GM21526 (cell line): ENCODE results near the gene WASHC4.
A peak's percentile ranks its signal among the peaks of the same experiment; 100 is the strongest.
"Not testable (repeated sequence)": the region's sequence is repeated elsewhere in the genome, so short reads cannot be mapped to it uniquely, and the experiment has no call there.

Experiments used
- ATAC-seq: cut with Tn5 transposase; IDR thresholded peaks from one replicate; pipeline ENCODE4 v1.9.1; 2021; ENCODE audit warnings: moderate library complexity; ENCODE audit not compliant: unreplicated experiment, low FRiP score

WASHC4 gene

GRCh38 chr12:105091476-105092206, 15.9 kb upstream of the WASHC4 start:
- no peak for ATAC-seq

DNA sequence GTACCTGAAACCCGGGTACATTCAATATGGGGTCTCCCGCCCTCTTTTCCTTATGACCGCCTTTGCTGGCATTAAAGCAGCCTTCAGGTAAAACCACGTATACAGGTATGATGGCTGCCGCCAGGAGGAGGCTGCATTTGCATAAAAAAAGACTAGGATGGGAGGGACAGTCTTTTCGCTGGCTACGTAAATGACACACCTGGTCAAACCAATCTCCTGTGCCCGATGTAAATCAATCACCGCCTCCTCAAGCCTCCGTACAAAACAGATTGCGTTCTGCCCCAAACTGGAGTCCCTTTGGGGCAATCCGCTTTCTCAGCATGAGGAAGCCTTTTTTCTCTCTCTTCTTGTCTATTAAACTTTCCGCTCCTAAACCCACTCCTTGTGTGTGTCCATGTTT, 15.2 kb upstream of the WASHC4 start:
- no peak for ATAC-seq

- ATAC-seq, result not testable (repeated sequence)
These were observed 12.2 kb upstream of the WASHC4 start for GRCh38 chr12:105095338-105095737.

DNA sequence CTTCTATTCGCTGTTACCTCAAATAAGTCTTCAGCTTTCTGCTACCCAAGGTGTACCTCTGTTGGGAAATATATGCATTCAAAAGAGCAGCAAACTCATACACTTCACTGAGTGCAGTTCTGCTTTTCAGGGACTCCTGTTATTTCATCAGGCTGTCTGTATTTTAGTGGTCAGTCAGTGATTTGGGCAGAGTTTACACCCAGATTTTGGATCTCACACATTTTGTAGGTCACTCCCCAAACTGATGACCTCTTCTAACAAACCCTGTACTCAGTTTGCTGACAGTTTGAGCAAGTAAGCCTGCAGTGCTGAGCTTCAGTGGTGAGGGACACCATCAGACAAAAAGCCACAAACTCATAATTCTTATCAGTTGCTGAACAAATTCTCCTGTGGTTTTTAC, 8.2 kb upstream of the WASHC4 start:
- no peak for ATAC-seq

- ATAC-seq, result no peak
These were observed 7.1 kb upstream of the WASHC4 start for GRCh38 chr12:105100207-105100985.

GRCh38 chr12:105100998-105101397, 6.5 kb upstream of the WASHC4 start:
- no peak for ATAC-seq

DNA sequence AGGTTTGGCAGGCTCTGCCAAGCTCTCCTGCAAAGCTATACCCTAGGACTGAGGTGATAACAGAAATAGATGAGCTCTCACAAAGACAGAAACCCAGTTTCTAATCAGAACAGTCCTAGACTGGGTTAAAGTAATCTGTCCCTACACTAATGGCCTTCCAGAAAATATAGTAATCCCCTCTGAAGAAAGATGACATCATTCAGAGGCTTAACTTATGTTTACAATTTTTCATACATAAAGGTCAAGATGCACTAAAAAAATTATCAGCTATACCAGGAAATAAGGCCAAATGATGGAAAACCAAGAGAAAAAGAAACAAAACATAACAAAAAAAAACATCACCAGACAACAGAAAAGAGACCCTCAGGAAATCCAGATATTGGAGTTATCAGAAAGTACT, 4.9 kb upstream of the WASHC4 start:
- no peak for ATAC-seq

DNA sequence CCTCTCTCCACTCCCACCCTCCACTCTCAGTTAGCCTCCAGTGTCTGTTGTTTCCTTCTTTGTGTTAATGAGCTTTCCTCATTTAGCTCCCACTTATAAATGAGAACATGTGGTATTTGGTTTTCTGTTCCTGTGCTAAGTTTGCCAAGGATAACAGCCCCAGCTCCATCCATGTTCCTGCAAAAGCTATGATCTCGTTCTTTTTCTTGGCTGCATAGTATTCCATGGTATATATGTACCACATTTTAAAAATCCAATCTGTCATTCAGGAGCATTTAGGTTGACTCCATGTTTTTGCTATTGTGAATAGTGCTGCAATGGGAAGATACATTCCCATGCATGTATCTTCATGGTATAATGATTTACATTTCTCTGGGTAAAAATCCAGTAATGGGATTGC, 2.8 kb upstream of the WASHC4 start:
- ATAC-seq, result no peak

GRCh38 chr12:105106621-105107020, 910 bp upstream of the WASHC4 start:
- no peak for ATAC-seq

DNA sequence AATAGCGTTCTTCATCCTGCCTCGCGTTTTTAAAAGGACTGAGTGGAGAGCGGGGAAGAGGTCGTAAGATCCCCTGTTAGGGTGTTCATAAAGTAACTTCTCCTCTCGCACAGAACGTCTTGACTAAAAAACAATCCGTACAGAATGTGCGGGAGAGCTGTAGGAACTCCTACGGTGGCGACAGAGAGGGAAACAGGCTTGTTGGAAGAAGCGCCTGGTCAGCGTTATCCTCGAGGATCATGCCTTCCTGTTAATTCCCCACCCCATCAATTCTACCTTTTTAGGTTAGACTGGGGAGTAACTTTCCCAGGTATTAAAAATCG, 399 bp upstream of the WASHC4 start:
- peak; percentile 14 for ATAC-seq

- ATAC-seq, result no peak
These were observed 2.1 kb downstream of the WASHC4 start for GRCh38 chr12:105109465-105110212.

- ATAC-seq, result no peak
These were observed 3.3 kb downstream of the WASHC4 start for GRCh38 chr12:105110851-105111250.

DNA sequence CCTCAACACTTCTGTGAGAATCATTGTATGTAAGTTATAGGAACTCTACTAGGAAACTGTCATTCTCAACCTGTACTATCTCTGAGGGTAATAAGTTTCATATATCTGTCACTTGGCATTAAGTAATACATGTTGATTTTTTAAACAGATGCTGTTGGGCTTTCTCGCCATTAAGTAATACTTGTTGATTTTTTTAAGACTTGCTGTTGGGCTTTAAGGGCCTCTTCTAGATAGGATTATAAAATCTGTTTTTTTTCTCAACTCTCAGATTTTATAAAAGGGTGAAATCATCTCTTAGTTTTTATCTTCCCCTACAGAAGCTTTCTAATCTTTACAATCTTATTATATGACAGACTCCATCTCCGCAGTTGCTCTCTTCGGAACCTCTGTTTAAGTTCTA, 5.6 kb downstream of the WASHC4 start:
- no peak for ATAC-seq

- ATAC-seq, result no peak
These were observed 9.4 kb downstream of the WASHC4 start for GRCh38 chr12:105116969-105117368.

DNA sequence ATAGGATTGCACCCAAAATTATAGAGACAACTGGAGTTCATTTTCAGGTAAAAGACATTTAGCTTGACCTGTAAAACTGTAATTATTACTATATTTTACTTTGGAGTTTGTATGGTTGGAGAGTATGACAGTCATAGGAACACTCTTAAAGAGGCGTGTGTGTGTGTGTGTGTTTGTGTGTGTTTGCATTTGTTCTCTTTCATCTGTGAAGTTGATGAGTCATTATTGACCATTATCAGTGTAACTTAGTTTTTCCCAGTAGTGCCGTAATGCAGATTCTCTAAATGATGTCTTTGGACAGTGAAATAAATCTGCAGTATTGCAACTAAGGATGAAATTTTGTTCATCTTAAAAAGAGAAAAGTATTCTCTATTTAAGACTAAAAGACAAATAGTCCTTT, 13.0 kb downstream of the WASHC4 start:
- ATAC-seq, result no peak

DNA sequence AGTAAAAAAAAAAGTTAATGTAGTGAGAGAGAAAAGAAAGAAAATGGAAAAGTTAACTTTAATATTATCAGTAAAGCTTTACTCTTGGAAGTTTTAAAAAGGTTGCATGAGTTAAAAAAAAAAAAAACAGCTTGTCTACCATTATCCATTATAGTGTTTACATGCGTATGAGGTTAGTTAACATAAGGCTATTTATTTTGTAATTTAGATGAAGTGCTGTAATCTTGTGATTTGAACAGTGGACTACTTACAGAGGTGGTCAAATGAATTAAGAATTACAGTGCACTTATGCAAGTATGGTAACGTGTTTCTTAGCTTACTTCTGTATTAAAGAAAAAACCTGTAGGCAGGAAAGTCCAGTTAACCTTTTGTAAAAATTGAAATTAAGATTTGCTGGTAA, 30.7 kb downstream of the WASHC4 start:
- no peak for ATAC-seq

DNA sequence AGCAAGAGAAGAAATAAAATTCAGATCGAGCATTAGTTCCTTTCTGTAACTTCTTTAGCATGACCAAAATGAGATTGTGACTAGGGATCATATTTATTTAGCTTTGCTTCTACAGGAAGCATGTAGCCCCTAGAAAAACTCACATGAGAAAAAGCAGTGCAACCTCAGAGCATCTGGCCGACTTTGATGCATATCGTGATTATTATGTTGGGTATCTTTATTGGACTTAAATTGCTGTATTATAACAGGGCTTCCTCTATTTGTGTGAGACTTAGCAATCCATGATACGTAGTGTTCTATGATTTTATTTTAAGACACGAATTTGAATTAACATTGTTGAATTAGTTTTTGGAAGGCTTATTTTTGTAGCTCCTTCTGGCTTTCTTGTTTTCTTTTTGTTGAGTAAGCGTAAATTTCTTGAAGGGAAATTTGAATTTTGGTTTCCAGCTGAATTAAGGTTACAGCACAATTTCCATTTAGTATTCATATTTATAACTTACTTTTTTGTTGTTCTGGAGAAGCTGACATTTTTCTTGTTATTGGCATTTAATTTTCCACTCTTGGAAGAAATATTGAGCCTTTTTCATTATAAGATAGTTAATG, 33.9 kb downstream of the WASHC4 start:
- no peak for ATAC-seq

DNA sequence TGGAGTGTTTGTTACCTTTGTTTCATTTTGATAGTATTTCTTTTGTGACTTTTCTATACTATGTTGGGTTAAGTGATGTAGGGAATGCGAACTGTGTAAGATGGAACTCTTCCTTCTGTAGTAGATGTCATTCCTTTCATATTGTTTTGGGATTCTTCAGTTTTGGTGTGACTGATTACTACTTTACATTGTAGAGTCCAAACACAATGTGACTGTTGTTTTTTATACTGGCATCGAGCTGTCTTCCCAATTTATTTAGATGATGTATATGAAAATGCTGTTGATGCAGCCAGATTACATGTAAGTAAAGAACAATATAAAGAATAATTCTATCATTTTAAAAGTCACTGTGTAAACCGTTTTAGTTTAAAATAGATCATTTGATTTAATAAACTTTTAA, 34.7 kb downstream of the WASHC4 start:
- ATAC-seq, result no peak

DNA sequence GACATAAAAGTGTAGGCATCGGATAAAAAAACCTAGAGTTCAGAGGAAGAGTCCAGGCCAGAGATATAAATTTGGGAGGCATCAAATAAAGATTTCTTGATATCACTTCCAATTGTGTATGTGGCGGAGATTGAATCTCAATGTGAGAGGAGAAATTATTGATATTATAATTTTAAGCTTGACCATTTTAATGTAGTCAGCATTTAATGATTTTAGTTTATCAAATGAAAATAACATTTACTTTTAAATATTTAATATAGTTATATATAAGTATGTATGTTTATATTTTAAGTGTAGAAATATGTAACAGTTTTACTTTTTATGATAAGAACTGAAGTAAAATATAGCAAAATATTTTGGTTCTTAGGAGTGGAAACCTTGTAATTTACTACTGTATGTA, 48.7 kb downstream of the WASHC4 start:
- ATAC-seq, result no peak

DNA sequence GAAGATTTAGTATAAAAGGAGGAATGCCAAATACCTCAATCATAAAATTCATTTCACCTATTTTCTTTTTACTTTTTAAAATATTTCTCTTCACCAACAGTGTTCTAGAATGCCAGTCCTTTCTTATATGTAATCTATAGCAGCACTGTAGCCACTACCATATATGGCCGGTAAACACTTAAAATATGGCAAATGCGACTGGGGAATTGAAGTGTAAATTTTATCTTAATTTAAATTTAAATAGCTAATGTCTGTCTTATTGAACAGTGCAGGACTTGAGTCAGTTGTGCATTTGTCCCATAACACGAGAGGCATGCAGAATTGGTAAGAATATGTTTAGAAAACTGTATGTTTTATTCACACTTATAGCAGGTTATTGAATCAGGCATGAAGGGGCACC, 50.1 kb downstream of the WASHC4 start:
- ATAC-seq, result no peak

GRCh38 chr12:105158876-105159275, 51.3 kb downstream of the WASHC4 start:
- no peak for ATAC-seq
